Astrocyte (in vitro differentiated cells and primary cell): ENCODE data around the gene RGPD3. TPM values are rescaled to one million over a fixed set of nuclear protein-coding genes. Genes with fewer than 3 reads are reported as not detected.

Experiments used
- DNase-seq: peaks from one replicate; pipeline ENCODE4 v3.0.0-alpha.2; 2010; ENCODE audit warnings: low read depth
- FAIRE-seq: peaks from 2 replicates; lab custom pipeline; 2011; peaks lifted over from hg19 to GRCh38; lab: Jason Lieb, UNC
- H2AFZ ChIP-seq: 2 replicates; pipeline ENCODE4 v1.6.0; 2012; ENCODE audit warnings: low read depth, low read length, inconsistent platforms
- H3K27ac ChIP-seq: 2 replicates; pipeline ENCODE4 v1.5.1; 2011; ENCODE audit warnings: low read depth, low read length, inconsistent platforms
- H3K27me3 ChIP-seq: 2 replicates; pipeline ENCODE4 v1.6.0; 2011; ENCODE audit warnings: low read length, inconsistent platforms; ENCODE audit not compliant: insufficient read depth
- H3K36me3 ChIP-seq: 2 replicates; pipeline ENCODE4 v1.5.1; 2011; ENCODE audit warnings: low read length, inconsistent platforms; ENCODE audit not compliant: insufficient read depth
- H3K4me1 ChIP-seq: 2 replicates; pipeline ENCODE4 v1.5.1; 2011; ENCODE audit warnings: low read length, inconsistent platforms; ENCODE audit not compliant: insufficient read depth
- H3K4me2 ChIP-seq: 2 replicates; pipeline ENCODE4 v1.6.0; 2012; ENCODE audit warnings: low read length, inconsistent platforms
- H3K4me3 ChIP-seq: 2 replicates; pipeline ENCODE4 v1.5.1; 2011; ENCODE audit warnings: low read depth, mild to moderate bottlenecking, low read length, inconsistent platforms; ENCODE audit not compliant: insufficient read depth
- H3K79me2 ChIP-seq: 2 replicates; pipeline ENCODE4 v1.6.0; 2012; ENCODE audit warnings: mild to moderate bottlenecking, low read length, inconsistent platforms; ENCODE audit not compliant: insufficient read depth
- H3K9ac ChIP-seq: 2 replicates; pipeline ENCODE4 v1.6.0; 2012; ENCODE audit warnings: mild to moderate bottlenecking, low read length, inconsistent platforms
- H3K9me3 ChIP-seq: 2 replicates; pipeline ENCODE4 v1.5.1; 2012; ENCODE audit warnings: low read depth, mild to moderate bottlenecking, low read length, inconsistent platforms; ENCODE audit not compliant: insufficient read depth
- H4K20me1 ChIP-seq: 2 replicates; pipeline ENCODE4 v1.6.0; 2012; ENCODE audit warnings: low read length, inconsistent platforms; ENCODE audit not compliant: insufficient read depth
- H3K27ac Mint-ChIP-seq: one replicate; pipeline ENCODE4 v1.8.0; 2021; ENCODE audit warnings: mild to moderate bottlenecking, mixed read lengths; ENCODE audit not compliant: unreplicated experiment
- H3K27me3 Mint-ChIP-seq: one replicate; pipeline ENCODE4 v1.8.0; 2021; ENCODE audit warnings: low read depth, mixed read lengths; ENCODE audit not compliant: unreplicated experiment
- H3K36me3 Mint-ChIP-seq: one replicate; pipeline ENCODE4 v1.8.0; 2021; ENCODE audit warnings: low read depth, mixed read lengths; ENCODE audit not compliant: unreplicated experiment
- H3K4me1 Mint-ChIP-seq: one replicate; pipeline ENCODE4 v1.8.0; 2021; ENCODE audit warnings: low read depth, mixed read lengths; ENCODE audit not compliant: unreplicated experiment
- H3K4me3 Mint-ChIP-seq: one replicate; pipeline ENCODE4 v1.8.0; 2021; ENCODE audit warnings: mild to moderate bottlenecking, moderate library complexity, mixed read lengths; ENCODE audit not compliant: unreplicated experiment
- H3K9me3 Mint-ChIP-seq: one replicate; pipeline ENCODE4 v1.8.0; 2021; ENCODE audit warnings: mild to moderate bottlenecking, mixed read lengths; ENCODE audit not compliant: unreplicated experiment
- EZH2 ChIP-seq: IDR thresholded peaks from 2 replicates; pipeline ENCODE4 v1.6.1; 2012; ENCODE audit warnings: mild to moderate bottlenecking, low read length, inconsistent platforms; ENCODE audit not compliant: insufficient read depth
- total RNA-seq: library from RNA; stranded (reverse); gene quantifications from 2 replicates; pipeline ENCODE4 v1.2.1, GENCODE V29; 2021
- TF ChIP-seq, protein P1 (sequence below): IDR thresholded peaks from 2 replicates; pipeline ENCODE4 v1.5.1; 2011; ENCODE audit warnings: low read depth, mild to moderate bottlenecking, inconsistent platforms, low read length, moderate library complexity; ENCODE audit not compliant: insufficient read depth

Gene RGPD3
- total RNA-seq, 1 donor from 2014 or later = 0.16 TPM

DNA sequence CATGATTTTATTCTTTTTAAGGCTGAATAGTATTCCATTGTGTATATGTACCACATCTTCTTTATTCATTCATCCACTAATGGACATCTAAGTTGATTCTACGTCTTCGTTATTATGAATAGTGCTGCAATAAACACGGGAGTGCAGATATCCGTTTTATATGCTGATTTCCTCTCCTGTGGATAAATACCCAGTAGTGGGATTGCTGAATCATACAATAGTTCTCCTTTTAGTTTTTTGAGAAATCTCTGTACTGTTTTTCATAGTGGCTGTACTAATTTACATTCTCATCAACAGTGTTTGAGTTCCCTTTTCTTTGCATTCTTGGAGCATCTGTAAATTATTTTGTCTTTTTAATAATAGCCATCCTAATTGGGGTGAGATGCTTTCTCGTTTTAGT, 114.5 kb downstream of the RGPD3 start:
- Histone ChIP-seq H3K4me2 (no peak overlapping the region), H3K9me3 (no peaks in the 10 kb centered on the region), H2AFZ (no peak overlapping the region), H3K27me3 (no peaks in the 10 kb centered on the region), H3K9ac (no peak overlapping the region), H3K36me3 (no peaks in the 10 kb centered on the region), H3K27ac (no peak overlapping the region), H3K4me1 (no peaks in the 10 kb centered on the region), H4K20me1 (no peaks in the 10 kb centered on the region), H3K79me2 (no peaks in the 10 kb centered on the region), H3K4me3 (no peak overlapping the region)
- no peak for TF ChIP-seq EZH2
- TF ChIP-seq, protein P1, sequence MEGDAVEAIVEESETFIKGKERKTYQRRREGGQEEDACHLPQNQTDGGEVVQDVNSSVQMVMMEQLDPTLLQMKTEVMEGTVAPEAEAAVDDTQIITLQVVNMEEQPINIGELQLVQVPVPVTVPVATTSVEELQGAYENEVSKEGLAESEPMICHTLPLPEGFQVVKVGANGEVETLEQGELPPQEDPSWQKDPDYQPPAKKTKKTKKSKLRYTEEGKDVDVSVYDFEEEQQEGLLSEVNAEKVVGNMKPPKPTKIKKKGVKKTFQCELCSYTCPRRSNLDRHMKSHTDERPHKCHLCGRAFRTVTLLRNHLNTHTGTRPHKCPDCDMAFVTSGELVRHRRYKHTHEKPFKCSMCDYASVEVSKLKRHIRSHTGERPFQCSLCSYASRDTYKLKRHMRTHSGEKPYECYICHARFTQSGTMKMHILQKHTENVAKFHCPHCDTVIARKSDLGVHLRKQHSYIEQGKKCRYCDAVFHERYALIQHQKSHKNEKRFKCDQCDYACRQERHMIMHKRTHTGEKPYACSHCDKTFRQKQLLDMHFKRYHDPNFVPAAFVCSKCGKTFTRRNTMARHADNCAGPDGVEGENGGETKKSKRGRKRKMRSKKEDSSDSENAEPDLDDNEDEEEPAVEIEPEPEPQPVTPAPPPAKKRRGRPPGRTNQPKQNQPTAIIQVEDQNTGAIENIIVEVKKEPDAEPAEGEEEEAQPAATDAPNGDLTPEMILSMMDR = no peak
- Mint-ChIP-seq H3K27ac (no peak overlapping the region), H3K36me3 (no peaks in the 10 kb centered on the region), H3K4me1 (no peaks in the 10 kb centered on the region), H3K27me3 (no peaks in the 10 kb centered on the region), H3K9me3 (no peaks in the 10 kb centered on the region), H3K4me3 (no peak overlapping the region)
- no peak for FAIRE-seq
- no peak for DNase-seq

DNA sequence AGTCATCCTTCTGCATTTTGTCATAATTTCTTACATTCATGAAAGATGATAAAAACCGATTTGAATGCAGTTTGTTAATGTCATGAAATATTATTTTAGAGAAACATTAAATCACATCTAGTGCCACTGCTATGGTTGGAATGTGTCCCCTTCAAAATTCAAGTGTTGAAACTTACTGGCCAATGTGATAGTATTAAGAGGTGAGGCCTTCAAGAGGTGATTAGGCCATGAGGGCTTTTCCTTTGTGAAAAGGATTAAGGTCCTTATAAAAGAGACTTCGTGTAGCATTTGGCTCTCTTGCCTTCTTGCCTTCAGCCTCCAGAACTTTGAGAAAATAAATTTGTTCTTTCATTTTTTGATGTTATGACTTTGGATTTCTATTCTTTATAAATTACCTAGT, 117.2 kb downstream of the RGPD3 start:
- H3K4me3 Mint-ChIP-seq = no peak overlapping the region
- no peak overlapping the region for H2AFZ ChIP-seq
- H3K36me3 Mint-ChIP-seq = no peaks in the 10 kb centered on the region
- H3K4me1 Mint-ChIP-seq = no peaks in the 10 kb centered on the region
- TF ChIP-seq, protein P1 = no peak
- no peak for TF ChIP-seq EZH2
- no peak overlapping the region for H3K4me2 ChIP-seq
- H3K9me3 Mint-ChIP-seq = no peaks in the 10 kb centered on the region
- no peak overlapping the region for H3K27ac Mint-ChIP-seq
- no peak overlapping the region for H3K27ac ChIP-seq
- H3K27me3 Mint-ChIP-seq = no peaks in the 10 kb centered on the region
- no peaks in the 10 kb centered on the region for H3K36me3 ChIP-seq
- DNase-seq (no peak), FAIRE-seq (no peak)
- no peaks in the 10 kb centered on the region for H3K9me3 ChIP-seq
- H4K20me1 ChIP-seq = no peaks in the 10 kb centered on the region
- no peak overlapping the region for H3K4me3 ChIP-seq
- H3K9ac ChIP-seq = no peak overlapping the region
- no peaks in the 10 kb centered on the region for H3K79me2 ChIP-seq
- no peaks in the 10 kb centered on the region for H3K27me3 ChIP-seq
- H3K4me1 ChIP-seq = no peaks in the 10 kb centered on the region

DNA sequence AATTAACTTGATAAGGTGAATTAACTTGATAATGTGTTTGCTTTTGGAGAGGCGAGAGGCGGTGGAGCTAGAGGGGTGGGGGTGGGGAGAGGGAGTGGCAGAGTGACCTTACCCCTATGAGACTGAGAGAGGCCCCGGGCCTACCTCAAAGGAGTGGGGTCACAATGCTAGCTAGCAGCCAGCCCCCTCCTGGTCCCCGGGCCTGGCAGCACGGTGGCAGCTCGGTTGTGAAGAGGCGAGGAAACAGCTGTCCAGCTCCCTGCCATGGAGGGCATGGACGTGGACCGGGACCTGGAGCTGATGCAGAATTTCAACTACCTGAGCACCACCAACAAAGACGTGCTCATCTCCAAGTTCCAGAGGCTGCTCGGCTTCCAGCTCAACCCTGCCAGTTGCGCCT, 123.9 kb downstream of the RGPD3 start:
- Mint-ChIP-seq H3K36me3 (no peaks in the 10 kb centered on the region), H3K27ac (no peak overlapping the region), H3K4me3 (no peak overlapping the region), H3K4me1 (no peaks in the 10 kb centered on the region), H3K27me3 (peaks cover 4% of the 10 kb centered on the region), H3K9me3 (peaks cover 3% of the 10 kb centered on the region)
- H3K9ac ChIP-seq = no peak overlapping the region
- H3K4me3 ChIP-seq = no peak overlapping the region
- no peaks in the 10 kb centered on the region for H3K9me3 ChIP-seq
- FAIRE-seq (no peak), DNase-seq (no peak)
- H2AFZ ChIP-seq = no peak overlapping the region
- TF ChIP-seq, protein P1 = no peak
- no peak for TF ChIP-seq EZH2
- no peaks in the 10 kb centered on the region for H3K79me2 ChIP-seq
- no peaks in the 10 kb centered on the region for H3K4me1 ChIP-seq
- no peak overlapping the region for H3K4me2 ChIP-seq
- no peaks in the 10 kb centered on the region for H3K36me3 ChIP-seq
- no peak overlapping the region for H3K27ac ChIP-seq
- H4K20me1 ChIP-seq = no peaks in the 10 kb centered on the region
- H3K27me3 ChIP-seq = no peaks in the 10 kb centered on the region
